Measurements from ENCODE around the gene NR1I3. TPM values are rescaled to one million over a fixed set of nuclear protein-coding genes. Genes with fewer than 3 reads are reported as not detected.
A peak's percentile ranks its signal among the peaks of the same experiment; 100 is the strongest.

The NR1I3 gene
- total RNA-seq, 1 experiment from 2014 or later: not detected

DNA sequence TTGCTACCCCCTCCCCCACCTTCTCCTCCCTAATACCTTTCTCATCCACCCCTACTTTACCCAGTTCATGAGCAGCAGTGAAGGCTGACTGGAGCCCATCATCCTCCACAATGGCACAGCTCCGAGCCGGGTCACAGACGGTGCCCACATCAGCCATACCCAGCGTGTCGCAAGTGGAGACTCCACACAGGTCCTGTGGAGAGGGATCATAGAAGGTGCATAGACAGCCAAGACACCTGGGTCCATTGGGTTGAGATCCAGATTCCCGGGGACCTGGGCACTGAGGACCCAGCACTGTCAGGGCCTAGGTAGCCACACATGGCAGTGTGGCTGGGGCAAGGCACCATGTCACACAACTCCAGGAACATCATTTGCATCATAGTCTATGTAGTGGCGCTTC, 41.9 kb downstream of the NR1I3 start:
- H3K27me3 Mint-ChIP-seq (ENCODE audit: low read depth): no peaks in the 10 kb centered on the region
- no peak overlapping the region for H2BK120ac ChIP-seq (ENCODE audit: low read depth, low read length, poor library complexity, severe bottlenecking)
- no peak overlapping the region for H4K91ac ChIP-seq (ENCODE audit: insufficient read length, low read depth, low read length)
- no peak for TF ChIP-seq CTCF (conservative IDR thresholded peaks at IDR 0.05)
- no peak overlapping the region for H4K5ac ChIP-seq (ENCODE audit: insufficient read length, low read depth, low read length)
- no peak overlapping the region for H2BK12ac ChIP-seq (ENCODE audit: insufficient read length, low read depth, low read length)
- no peaks in the 10 kb centered on the region for H3K9me3 ChIP-seq (ENCODE audit: control insufficient read depth, low read depth, low read length)
- H3K9me3 Mint-ChIP-seq: no peaks in the 10 kb centered on the region; a peak in 1 of 5 replicates
- no peak overlapping the region for H2BK5ac ChIP-seq (ENCODE audit: insufficient read length, low read length)
- no peak overlapping the region for H4K8ac ChIP-seq (replicated peaks; ENCODE audit: insufficient read length, low read depth, low read length)
- no peaks in the 10 kb centered on the region for H3K79me2 ChIP-seq (ENCODE audit: insufficient read depth, low read length)
- H3K18ac ChIP-seq (ENCODE audit: insufficient read length, low read depth, low read length): no peak overlapping the region
- H3K4me3 Mint-ChIP-seq: 0 out of 5 replicates have a peak overlapping the region, but pooled peaks of 1 of the 2 experiments have one; percentile 49
- H2BK20ac ChIP-seq (ENCODE audit: low read depth, low read length, poor library complexity, severe bottlenecking): no peak overlapping the region
- peaks cover 0 to 29% (median 16%) of the 10 kb centered on the region in 3 experiments; a peak in 4 of 7 replicates for H3K36me3 Mint-ChIP-seq (ENCODE audit: insufficient read depth in 1 of 3, low read depth in 3 of 3)
- no peak overlapping the region for H2AFZ ChIP-seq (ENCODE audit: low read length)
- peak overlapping the region in 1 of 3 experiments; percentile 95; a peak in 1 of 7 replicates for H3K27ac Mint-ChIP-seq
- no peaks in the 10 kb centered on the region for H4K20me1 ChIP-seq (ENCODE audit: control insufficient read depth, insufficient read depth, insufficient read length)
- no peak overlapping the region for H2AK5ac ChIP-seq (ENCODE audit: insufficient read length, low read length)
- H3K14ac ChIP-seq (ENCODE audit: insufficient read depth, low read length): no peak overlapping the region
- H3K23me2 ChIP-seq (ENCODE audit: insufficient read length, low read depth, low read length, poor library complexity, severe bottlenecking): peaks cover 4% of the 10 kb centered on the region
- H3K9ac ChIP-seq (ENCODE audit: extremely low read depth, insufficient read length, low read length): no peak overlapping the region
- no peak overlapping the region for H3K4me2 ChIP-seq (ENCODE audit: insufficient read depth, insufficient read length, low read length)
- no peaks in the 10 kb centered on the region for H3K79me1 ChIP-seq (ENCODE audit: insufficient read depth, low read depth, low read length, poor library complexity, severe bottlenecking)
- no peak overlapping the region for H3K27ac ChIP-seq (ENCODE audit: insufficient read length, low read depth, low read length)
- no peak overlapping the region for H2BK15ac ChIP-seq (ENCODE audit: low read depth, low read length)
- no peak overlapping the region for H3K23ac ChIP-seq (ENCODE audit: insufficient read length, low read depth, low read length)
- H3K4ac ChIP-seq (ENCODE audit: low read depth, low read length): no peak overlapping the region
- no peak overlapping the region for H3T11ph ChIP-seq (ENCODE audit: low read length)
- no CpG with 5 or more reads among the region's 7 CpGs for WGBS (ENCODE audit: extremely low coverage, insufficient read length, low lambda C conversion rate)
- peaks cover 51 to 54% of the 10 kb centered on the region in 2 experiments for H3K4me1 Mint-ChIP-seq
- H3K4me1 ChIP-seq (ENCODE audit: insufficient read depth, low read length): peaks cover 21% of the 10 kb centered on the region
- H3K27me3 ChIP-seq (ENCODE audit: insufficient read depth, low read length): no peaks in the 10 kb centered on the region
- no peak for DNase-seq
- no peak overlapping the region for H3K56ac ChIP-seq (ENCODE audit: insufficient read length, low read depth, low read length)

All from H9 (cell line).